ENCODE data around the gene HOXA5.

DNA sequence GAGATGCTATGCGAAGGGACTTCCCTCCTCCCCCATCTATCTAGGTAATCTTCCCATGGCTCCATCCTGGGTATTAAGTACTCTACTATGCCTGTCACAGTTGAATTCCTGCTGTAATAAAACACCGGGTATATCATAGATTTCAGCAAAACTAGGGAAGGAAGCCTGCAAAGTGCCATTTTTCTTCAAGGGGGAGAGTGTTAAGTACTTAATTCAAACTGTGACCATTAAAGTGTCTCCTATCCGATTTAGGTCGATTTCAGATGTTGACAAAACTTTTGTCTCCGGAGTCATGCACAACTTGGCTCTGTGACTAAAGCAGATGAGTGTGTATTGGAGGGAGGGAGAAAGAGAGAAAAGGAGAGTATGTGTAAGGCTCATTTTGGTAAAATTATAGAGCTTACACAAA, 17.5 kb downstream of the HOXA5 start:
- TF ChIP-seq, protein P1, sequence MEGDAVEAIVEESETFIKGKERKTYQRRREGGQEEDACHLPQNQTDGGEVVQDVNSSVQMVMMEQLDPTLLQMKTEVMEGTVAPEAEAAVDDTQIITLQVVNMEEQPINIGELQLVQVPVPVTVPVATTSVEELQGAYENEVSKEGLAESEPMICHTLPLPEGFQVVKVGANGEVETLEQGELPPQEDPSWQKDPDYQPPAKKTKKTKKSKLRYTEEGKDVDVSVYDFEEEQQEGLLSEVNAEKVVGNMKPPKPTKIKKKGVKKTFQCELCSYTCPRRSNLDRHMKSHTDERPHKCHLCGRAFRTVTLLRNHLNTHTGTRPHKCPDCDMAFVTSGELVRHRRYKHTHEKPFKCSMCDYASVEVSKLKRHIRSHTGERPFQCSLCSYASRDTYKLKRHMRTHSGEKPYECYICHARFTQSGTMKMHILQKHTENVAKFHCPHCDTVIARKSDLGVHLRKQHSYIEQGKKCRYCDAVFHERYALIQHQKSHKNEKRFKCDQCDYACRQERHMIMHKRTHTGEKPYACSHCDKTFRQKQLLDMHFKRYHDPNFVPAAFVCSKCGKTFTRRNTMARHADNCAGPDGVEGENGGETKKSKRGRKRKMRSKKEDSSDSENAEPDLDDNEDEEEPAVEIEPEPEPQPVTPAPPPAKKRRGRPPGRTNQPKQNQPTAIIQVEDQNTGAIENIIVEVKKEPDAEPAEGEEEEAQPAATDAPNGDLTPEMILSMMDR (IDR thresholded peaks at IDR 0.05): no peak
- no peak for TF ChIP-seq POLR2A (IDR thresholded peaks at IDR 0.05)
- TF ChIP-seq POLR2AphosphoS5 (IDR thresholded peaks at IDR 0.05): no peak
- TF ChIP-seq EP300 (IDR thresholded peaks at IDR 0.05): no peak
